NOMO-1 treated with dmso at 0.1 percent for 144 hours (cell line): ENCODE results near the gene GABBR1.

Experiments
- DNase-seq: peaks from one replicate; lab custom pipeline; 2025; ENCODE audit not compliant: unreplicated experiment; lab: John Stamatoyannopoulos, UW

The GABBR1 gene

DNA sequence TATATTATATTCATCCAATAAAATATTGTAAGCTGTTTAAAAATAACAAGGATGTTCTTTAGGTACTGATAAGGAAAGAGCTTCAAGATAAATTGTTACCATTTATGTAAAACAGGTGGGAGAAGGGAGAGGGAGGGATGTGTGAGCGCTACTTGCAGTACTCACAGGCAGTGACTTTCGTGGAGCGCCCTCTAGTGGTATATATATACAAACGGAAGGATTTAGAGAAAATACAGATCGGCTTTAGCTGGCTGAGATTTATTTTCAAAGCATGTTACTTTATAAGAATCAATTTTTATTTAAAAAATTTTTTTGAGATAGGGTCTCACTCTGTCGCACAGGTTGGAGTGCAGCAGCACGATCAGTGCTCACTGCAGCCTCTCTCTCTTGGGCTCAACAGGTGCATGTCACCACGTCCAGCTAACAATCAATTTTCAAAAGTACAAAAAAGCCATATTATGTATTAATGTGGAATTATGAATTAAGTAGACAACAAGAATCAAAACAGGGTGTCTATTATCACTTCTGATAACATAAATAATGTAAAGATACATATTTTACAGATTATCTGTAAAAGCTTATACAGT lies 20.6 kb upstream of the GABBR1 start:
- peak; percentile 22 for DNase-seq

DNA sequence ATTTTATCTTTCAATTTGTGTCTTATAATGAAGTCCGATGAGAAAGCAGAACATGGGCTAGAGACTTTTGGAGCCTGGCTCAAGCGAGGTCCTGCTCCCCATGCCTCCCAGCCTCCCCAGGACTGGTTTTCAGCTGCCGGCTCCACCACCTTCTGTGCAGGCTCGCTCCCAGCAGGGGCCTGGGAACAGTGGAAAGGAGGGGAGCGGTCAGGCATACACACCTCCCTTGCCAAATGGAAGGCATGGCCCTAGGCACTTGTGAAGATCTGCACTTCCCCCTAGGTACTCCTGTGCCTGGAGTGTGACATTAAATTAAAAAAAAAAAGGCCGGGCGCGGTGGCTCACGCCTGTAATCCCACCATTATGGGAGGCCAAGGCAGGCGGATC lies 19.2 kb upstream of the GABBR1 start:
- no peak for DNase-seq

DNA sequence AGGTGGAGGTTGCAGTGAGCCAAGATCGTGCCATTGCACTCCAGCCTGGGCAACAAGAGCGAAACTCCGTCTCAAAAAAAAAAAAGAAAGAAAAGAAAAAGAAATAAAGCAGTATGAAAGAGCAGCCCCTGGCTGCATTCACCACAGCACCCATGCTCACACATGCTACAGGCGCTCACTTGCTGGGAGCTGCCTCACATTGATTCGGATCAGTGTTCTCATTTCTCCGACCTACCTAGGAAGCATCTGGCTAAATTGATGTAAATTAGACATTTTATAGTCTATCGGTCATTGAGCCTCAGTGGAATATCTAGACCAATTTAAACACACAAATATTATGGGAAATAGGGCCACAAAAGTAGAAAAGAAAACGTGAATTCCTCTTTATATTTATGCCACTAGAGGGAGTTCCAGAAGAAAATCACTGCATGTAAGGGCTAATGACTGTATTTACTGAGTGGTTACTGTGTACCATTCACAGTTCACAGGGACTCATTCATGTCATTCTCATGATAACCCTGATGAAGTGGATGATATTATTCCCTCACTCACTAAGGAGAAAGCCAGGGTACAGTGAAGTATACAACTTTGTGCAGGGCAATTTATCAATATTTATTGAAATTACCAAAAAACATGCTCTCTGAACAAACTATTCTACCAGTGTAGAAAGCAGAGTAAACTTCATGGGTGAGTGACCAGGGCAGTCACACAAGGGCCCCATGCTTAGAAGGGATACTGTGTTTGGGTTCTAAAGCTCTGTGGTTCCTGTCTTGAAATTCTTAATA lies 18.6 kb upstream of the GABBR1 start:
- no peak for DNase-seq

DNA sequence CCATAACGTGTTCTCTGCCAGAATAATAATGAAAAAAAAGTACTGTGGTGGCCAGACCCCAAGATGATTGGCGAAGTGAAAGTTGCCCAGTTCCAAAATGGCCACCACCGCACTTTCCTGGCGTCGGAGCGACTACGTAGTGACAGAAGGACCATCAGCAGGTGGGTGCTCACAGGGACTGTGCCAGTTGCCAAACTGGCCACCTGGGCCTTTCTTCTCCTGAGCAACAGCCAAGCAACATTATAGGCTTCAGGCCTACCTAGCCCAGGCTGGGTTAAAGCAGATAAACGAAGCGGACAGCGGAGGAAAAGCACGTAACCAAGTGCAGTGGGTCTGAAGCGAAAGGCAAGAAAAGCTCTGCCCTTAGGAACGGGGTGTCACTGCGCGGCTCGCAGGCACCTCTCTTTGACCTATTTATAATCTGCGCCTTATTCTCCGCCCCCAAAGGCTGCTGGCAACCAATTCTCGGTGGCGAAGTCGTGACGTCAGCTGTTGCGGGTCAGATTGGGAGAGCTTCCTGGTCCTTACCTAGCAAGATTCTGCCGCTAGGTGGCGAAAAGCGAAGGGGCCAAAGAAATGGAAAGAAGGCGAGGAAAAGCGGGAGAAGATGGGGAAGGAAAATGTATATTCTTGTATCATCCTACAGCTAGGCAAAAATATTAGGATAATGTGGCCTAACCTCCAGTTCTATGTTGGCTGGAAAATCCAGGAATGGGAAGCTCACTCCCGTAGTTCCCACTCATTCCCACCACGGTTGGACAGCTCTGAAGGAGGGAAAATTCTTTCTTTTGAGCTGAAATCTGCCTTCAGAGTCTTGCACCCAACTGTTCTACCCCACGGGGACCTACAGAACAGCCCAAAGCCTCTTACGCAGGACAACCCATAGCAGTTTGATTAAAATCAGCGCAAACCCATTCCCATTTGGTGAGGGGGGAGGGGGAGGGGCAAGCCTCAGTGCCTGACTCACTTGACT lies 17.0 kb upstream of the GABBR1 start:
- DNase-seq: peak; percentile 95

DNA sequence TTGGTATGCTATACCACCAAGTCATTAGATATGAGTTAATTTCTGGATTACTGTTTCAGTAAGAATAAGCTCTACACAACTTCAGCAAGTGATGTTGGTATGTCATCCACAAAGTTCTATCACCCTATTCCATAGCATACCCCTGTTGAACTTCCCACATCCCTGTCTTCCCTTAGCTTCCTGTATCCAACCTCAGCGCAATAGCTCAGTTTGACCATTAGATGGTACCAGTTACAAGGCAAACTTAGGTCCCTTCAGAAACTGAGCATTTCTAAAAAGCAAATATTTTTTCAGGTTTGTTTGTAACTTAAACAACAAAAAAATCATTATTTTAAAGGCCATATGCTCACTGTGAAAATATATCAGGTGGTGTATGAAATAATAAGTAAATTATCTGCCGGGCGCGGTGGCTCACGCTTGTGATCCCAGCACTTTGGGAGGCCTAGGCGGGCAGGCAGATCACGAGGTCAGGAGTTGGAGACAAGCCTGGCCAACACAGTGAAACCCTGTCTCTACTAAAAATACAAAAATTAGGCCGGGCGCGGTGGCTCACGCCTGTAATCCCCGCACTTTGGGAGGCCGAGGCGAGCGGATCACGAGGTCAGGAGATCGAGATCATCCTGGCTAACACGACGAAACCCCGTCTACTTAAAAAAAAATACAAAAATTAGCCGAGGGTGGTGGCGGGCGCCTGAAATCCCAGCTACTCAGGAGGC lies 15.1 kb upstream of the GABBR1 start:
- no peak for DNase-seq

DNA sequence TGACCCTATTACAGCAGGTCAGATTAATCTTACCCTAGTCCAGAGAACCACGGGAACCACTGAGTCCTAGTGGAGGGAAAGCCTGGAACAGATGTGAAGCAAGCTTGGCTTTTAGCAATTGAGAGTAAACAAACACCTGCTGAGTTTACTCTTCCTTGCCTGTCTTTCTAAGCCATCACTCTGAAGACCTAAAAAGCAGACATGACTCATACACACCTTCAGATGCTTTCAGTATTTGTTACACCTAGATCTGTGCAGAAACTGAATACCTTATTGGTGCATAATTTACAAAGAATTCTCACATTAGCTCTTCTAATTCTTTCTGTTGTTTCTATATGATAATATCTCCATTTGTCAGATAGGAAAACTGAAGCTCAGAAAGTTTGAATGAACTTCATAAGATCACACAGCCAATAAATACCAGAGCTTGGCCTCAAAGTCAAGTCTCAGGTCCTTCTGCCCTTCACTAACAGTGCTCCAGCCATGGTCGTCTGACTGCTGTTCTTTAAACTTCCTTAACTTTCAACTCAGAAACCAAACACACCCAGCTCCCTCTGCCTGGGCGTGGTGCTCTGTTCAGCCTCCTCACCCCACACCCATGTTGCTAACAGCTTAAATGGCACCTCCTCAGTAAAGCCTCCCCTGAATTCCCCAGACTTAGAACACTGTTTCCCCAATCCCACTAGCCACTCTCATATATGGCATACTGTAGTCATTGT lies 8.6 kb upstream of the GABBR1 start:
- DNase-seq: peak; percentile 2

DNA sequence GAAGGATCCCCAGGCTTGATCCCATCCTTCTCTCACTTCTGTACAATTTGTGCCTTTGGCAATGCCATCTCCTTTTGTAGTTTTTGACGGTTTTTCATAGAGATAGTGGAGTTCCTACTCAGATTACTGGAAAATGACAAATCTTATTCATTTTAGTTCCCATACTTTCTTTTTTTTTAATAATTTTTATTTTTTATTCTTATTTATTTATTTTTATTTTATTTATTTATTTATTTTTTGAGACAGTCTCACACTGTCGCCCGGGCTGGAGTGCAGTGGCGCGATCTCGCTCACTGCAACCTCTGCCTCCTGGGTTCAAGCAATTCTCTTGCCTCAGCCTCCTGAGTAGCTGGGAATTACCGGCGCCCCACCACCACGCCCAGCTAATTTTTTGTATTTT lies 4.3 kb upstream of the GABBR1 start:
- DNase-seq: no peak

DNA sequence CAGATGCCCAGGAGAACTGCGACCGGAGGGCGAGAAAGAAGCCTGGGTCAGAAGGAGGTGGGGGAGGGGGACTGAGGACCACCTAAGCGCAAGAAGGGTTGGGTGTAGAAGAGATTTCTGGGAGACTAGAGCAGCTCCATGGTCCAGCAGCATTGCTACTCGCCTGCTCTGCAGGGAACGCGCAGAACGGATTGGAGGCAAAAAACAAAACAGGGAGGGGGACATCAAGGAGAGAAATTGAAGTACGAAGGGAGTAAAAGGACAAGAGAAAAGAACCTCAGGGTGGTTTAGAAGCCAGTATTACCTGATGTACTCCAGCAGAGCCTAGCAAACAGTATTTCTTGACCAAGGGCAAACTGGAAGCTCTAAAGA lies 537 bp upstream of the GABBR1 start:
- DNase-seq: no peak

DNA sequence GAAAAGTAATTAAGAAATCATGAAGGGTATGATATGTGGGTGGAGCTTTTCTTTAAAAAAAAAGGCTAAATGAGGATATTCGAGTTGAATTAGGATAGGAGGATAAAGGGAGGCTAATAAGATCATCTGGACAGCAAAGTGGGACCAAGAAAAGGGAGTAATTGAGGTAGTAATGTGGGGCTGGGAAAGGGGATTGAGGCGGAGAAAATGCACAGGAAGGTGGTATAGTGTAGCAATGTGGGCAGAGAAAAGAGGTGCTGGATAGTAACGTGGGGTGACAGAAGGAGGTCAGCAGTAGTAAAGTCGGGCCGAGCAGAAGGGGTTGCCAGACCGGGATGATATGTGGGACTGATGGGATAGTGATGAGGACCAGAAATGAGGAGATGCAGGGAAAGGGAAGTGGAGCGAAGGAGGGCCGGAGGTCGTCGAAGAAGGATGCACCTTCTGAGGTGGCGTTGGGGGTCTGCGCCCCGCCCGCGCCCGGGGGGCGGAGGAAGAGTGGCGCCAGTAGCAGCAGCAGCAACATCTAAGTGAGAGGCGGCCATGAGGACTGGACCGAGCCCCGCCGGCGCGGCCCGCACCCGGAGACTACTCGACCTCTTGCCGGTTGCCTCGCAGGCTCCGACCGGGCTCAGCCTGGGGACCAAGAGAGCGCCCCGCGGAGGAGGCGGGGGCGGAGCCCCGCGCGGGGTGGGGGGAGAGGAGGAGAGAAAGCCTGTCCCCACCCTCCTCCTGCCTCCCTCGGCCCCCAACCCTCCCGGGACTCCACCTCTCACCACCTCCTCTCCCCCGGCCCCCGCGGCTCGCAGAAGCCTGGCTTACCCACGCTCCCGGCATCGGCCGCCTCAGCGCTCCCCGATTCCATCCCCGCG lies 887 bp downstream of the GABBR1 start:
- DNase-seq: no peak

DNA sequence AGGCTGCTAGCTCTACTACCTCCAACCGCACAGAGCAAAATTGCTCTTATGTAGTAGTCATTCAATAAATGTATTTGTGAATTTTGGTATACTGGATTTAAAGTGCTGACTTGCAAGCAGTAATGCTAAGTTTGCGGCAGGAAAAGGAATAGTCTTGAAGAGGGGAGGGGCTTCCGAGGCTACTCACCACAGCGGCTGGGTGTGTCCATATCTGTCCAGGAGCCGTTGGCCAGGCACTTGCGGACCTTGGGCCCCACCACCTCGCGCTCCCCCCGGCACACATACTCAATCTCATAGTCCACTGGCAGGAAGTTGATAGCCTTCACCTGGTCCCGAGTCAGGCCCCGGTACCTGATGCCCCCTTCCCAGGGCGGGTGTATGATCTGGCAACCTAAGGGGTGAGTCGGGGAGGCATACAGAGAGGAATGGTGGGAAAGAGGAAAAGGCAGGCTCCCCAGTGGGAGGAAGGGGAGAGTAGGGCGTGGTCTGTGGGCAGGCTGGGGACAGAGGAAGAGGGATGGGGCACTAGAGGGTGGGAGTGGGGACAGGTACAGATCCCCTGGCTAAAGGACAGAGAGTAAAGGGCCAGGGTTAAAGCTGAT lies 1.7 kb downstream of the GABBR1 start:
- DNase-seq: no peak

DNA sequence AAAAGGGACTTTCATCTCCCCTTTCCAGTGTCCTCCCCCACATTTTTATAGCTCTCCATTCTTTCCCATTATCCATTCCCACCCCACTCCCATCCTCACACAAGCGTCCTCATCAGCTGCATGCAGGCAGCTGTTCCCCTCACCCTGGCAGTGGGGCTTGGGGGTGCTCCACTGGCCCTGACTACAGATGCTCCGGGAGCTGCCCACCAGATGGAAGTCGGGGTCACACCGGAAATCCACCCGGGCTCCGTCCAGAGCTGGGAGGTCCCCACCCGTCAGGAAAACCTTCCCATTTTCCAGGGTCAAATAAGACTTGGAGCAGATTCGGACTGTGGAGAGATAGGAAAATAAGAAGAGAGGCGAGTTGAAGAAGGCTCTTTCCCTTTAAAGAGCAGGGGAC lies 2.7 kb downstream of the GABBR1 start:
- no peak for DNase-seq

DNA sequence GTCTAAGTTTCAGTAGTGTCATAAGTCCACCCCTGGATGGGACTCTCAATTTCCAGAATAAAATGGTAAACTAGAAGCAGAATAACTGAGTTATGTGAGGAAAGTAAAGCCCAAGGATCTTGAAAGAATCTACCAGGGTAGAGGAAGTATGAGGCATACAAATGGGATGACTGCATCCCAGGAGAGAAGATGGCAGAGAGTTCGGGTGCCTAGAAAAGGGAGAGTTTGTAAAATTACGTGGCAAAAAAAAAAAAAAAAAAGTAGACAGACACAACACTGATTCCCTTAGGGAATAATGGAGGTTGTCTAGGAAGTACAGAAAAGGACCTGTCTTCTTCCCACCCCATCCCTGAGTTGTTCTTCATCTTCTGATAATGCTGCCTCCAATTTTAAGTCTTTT lies 3.4 kb downstream of the GABBR1 start:
- DNase-seq: no peak

DNA sequence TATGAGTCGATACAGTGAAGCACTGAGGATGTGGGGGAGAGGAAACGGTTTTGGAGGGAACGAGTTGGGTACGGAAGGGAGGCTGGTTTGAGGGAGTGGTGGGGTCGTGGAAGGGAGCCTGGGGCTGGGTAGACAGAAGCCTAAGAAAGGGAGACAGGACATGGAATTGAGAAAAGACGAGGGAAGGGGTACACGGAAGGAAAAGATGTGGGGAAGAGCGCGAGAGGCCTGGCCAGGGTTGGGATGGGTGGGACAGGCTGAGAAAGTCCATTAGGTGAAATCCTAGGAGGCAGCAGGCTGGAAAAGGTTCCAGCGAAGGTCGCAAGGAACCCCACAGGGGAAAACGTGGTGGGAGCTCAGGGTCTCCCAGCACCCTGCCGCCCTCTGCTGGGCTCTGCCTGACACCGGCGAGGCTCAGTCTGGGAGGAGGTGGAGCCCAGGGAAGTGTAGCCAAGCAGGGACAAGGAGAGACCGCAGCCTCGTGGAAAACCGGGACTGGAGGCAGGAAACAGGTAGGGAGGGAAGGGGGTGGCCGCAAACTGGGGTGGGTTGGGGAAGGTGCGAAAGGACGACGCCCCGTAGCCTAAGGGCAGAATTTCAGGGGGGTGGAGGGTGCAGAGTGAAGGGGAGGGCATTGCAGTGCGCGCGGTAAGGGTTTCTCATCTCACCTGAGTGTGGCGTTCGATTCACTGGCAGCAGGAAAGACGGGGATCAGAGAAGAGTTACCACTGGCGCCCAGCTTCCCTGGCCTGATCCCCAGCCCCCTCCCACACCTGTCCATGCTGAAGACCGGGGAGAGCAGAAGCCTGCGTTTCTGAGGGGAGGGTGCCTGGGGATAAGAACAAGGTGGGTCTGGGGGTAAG lies 4.3 kb downstream of the GABBR1 start:
- DNase-seq: peak; percentile 9

DNA sequence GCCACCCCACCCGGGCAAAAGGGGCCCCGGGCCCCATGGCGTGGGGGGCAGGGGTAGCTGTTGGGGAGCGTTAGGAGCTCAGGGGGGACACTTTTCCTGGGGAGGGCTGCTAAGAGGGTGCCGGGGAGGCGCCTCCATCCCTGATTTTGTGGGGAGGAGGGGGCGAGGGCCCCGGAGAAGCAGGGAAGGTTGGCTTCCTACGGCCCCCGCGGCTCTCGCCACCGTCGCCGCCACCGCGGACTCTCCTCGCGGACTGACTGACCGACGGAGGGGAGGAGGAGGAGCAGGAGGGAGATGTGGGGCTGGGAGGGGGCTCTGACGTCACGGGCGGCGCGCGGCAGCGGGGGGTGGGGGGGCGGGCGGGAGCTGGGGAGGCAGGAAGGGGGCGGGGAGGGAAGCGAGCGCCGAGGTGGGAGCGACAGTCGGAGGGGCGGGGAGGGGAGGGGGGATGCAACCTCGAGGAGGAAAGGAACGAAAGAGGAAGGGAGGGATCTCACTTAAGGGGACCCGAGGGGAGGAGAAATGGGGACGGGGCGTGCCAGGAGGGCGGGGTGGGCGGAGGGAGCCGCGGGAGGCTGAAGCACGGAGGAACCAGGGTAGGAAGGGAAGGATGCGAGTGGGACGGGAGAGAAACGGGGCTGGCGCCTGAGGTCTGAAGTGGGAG lies 5.1 kb downstream of the GABBR1 start:
- DNase-seq: peak; percentile 57

DNA sequence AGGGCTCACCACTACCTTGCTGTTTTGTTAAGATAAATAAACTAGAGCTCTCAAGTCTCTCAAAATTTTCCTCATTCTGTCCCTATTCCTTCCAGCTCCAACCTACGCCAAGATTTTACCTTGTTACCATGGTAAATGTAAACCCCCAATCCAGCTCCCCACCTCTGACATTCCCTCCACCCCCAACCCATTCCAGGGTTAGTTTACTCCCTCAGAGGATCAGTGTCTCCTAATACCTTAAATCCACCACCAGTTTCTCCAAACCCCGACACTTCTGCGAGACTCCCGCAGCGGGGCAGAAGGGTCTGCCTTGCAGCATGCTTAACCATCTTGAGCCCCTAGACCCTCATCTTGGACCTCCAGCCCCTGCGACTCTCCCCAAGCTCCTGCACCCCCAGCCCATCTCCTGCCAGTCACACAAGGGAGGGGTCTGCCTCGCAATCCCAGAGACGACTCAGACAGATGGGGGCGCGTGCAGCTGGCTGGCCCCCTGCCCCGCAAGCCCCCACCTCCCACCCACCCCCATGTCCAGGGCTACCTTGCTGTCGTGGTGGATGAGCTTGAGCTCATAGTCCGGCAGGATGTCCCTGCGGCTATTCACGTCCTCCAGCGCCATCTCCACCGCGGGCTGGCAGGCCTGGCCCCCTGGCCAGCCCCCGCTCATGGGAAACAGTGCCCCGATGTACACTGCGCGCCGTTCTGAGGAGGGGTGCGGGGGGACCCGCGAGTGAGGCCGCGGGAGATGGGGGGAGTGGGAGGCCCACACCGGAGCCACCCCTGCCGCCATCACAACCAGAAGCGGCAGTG lies 5.8 kb downstream of the GABBR1 start:
- no peak for DNase-seq

DNA sequence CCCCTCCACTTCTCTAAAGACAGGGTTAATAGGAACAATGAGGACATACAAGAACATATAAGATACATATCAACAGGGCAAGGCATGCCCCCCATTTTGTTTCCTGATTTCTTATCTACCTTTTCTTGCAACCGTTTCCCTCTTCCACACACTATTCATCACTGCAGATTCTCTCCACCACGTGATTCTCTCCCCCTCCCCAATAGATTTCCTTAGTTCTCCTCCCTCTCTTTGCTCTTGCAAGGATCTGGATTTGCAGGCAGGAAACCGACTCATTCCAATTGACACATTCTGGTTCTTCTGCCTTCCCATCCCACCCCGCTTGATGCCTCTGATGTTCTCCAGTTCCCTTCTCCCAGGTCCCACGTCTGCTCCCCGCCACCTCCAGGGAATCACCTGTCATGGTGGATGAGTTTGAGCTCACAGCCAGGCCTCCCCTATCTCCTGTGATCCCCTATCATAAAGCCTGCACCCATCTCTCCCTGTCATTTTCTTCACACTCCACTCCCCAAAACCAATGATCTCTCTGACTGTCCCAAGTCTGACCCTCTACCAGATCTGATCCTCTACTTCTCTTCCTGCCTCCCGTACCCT lies 7.5 kb downstream of the GABBR1 start:
- DNase-seq: no peak
